Esophagus muscularis mucosa (tissue), 4 donors: ENCODE results near the gene RAD18. TPM values are rescaled to one million over a fixed set of nuclear protein-coding genes. Genes with fewer than 3 reads are reported as not detected.
A peak's percentile ranks its signal among the peaks of the same experiment; 100 is the strongest.

Experiments
- DNase-seq: peaks from one replicate; pipeline ENCODE4 v3.0.0-alpha.2; 2017; ENCODE audit errors: extremely low spot score
- H3K27ac ChIP-seq, 4 donors: fragments of 200-600 bp; sonication (generic); replicated peaks in 1 of 4; 1 replicate in 3 of 4; 2 replicates in 1 of 4; pipeline ENCODE4 v1.5.1; 2016 to 2019; ENCODE audit warnings: mild to moderate bottlenecking in 1 of 4
- H3K27me3 ChIP-seq, 4 donors: fragments of 200-600 bp; sonication (generic); one replicate each; pipeline versions ENCODE4 v1.5.1 to v1.6.0; 2016 to 2019
- H3K36me3 ChIP-seq, 4 donors: fragments of 200-600 bp; sonication (generic); one replicate each; pipeline ENCODE4 v1.5.1; 2016 to 2019
- H3K4me1 ChIP-seq, 4 donors: fragments of 200-600 bp; sonication (generic); one replicate each; pipeline ENCODE4 v1.5.1; 2016 to 2019
- H3K4me3 ChIP-seq, 4 donors: fragments of 200-600 bp; sonication (generic); 1 replicate in 2 of 4; 2 replicates in 2 of 4; pipeline ENCODE4 v1.5.1; 2016 to 2019; ENCODE audit warnings: mild to moderate bottlenecking in 4 of 4, moderate library complexity in 1 of 4
- H3K9me3 ChIP-seq, 4 donors: fragments of 200-600 bp; sonication (generic); 1 replicate in 3 of 4; 2 replicates in 1 of 4; pipeline ENCODE4 v1.5.1; 2016 to 2019
- CTCF ChIP-seq, 3 experiments: fragments of 200-600 bp in 2 of 3; fragments of 450-650 bp in 1 of 3; sonication (generic) in 2 of 3; IDR thresholded peaks; one replicate each; pipeline ENCODE4 v1.5.1; 2017 to 2019; ENCODE audit warnings: antibody characterized with exemption in 3 of 3, mild to moderate bottlenecking in 2 of 3, moderate library complexity in 1 of 3
- EP300 ChIP-seq: sonication (generic); formaldehyde crosslinking; IDR thresholded peaks from one replicate; pipeline ENCODE4 v1.6.1; 2017; ENCODE audit warnings: antibody characterized with exemption
- POLR2A ChIP-seq: fragments of 450-650 bp; IDR thresholded peaks from one replicate; pipeline ENCODE4 v1.6.1; 2017; ENCODE audit warnings: antibody characterized with exemption, moderate library complexity, mild to moderate bottlenecking, low read depth
- POLR2AphosphoS5 ChIP-seq, 2 donors: sonication (generic); formaldehyde crosslinking; IDR thresholded peaks; one replicate each; pipeline ENCODE4 v1.6.1; 2017; ENCODE audit warnings: antibody characterized with exemption in 2 of 2
- WGBS: methylation state at CpG from one replicate; pipeline ENCODE4 v1.1.5; 2018; 5-methylcytosine and 5-hydroxymethylcytosine counted together
- intact Hi-C: fragments of 100-400 bp; cut with DNase I; formaldehyde crosslinking; loops from one replicate; pipeline ENCODE4 v1.15.1; 2023
- small RNA-seq, 3 donors: library from RNA; depleted of rRNA; stranded (forward); fragments of <200 nt; gene quantifications; one replicate each; pipeline ENCODE3, GENCODE V24; 2016
- total RNA-seq, 4 donors: library from RNA; depleted of rRNA; stranded (reverse); fragments of >200 nt; gene quantifications; one replicate each; pipeline versions ENCODE4 v1.1.0 to v1.2.1, GENCODE V29; 2016

RAD18 gene
- total RNA-seq, 4 donors from 2014 or later: 3.4 to 6.6 (median 5.2) TPM

GRCh38 chr3:8836096-8836495, 127.2 kb downstream of the RAD18 start:
- Histone ChIP-seq H3K36me3 (no peaks in the 10 kb centered on the region), H3K4me3 (no peak overlapping the region), H3K27me3 (no peaks in the 10 kb centered on the region), H3K27ac (no peak overlapping the region), H3K9me3 (no peaks in the 10 kb centered on the region), H3K4me1 (no peaks in the 10 kb centered on the region)
- intact Hi-C loops: no loop called here
- WGBS: 90% methylated on average over 3 of the region's 3 CpGs
- DNase-seq: no peak
- no peak for TF ChIP-seq POLR2AphosphoS5 (IDR thresholded peaks at IDR 0.05)
- no peak for TF ChIP-seq CTCF (IDR thresholded peaks at IDR 0.05)
- TF ChIP-seq POLR2A: no peak
- TF ChIP-seq EP300: no peak

GRCh38 chr3:8835385-8835784, 127.9 kb downstream of the RAD18 start:
- peak; percentile 57 for DNase-seq
- intact Hi-C loops: no loop called here
- TF ChIP-seq POLR2A: no peak
- TF ChIP-seq EP300: no peak
- TF ChIP-seq POLR2AphosphoS5 (IDR thresholded peaks at IDR 0.05): no peak
- no peak for TF ChIP-seq CTCF (IDR thresholded peaks at IDR 0.05)
- 88% methylated on average over 4 of the region's 4 CpGs for WGBS
- Histone ChIP-seq H3K4me1 (no peaks in the 10 kb centered on the region), H3K36me3 (no peaks in the 10 kb centered on the region), H3K27me3 (no peaks in the 10 kb centered on the region), H3K9me3 (no peaks in the 10 kb centered on the region), H3K27ac (no peak overlapping the region), H3K4me3 (no peak overlapping the region)

- intact Hi-C loops: no loop called here
- Histone ChIP-seq H3K36me3 (no peaks in the 10 kb centered on the region), H3K4me3 (no peak overlapping the region), H3K27me3 (no peaks in the 10 kb centered on the region), H3K4me1 (no peaks in the 10 kb centered on the region), H3K9me3 (no peaks in the 10 kb centered on the region), H3K27ac (no peak overlapping the region)
- WGBS: 92% methylated on average over 6 of the region's 6 CpGs
- TF ChIP-seq POLR2AphosphoS5 (IDR thresholded peaks at IDR 0.05): no peak
- TF ChIP-seq POLR2A: no peak
- no peak for TF ChIP-seq EP300
- TF ChIP-seq CTCF (IDR thresholded peaks at IDR 0.05): no peak
- no peak for DNase-seq
These were observed 128.3 kb downstream of the RAD18 start for GRCh38 chr3:8834974-8835373.

GRCh38 chr3:8827641-8828040, 135.6 kb downstream of the RAD18 start:
- WGBS: 95% methylated on average over 1 of the region's 1 CpG
- H3K9me3 ChIP-seq: no peaks in the 10 kb centered on the region
- no peak overlapping the region for H3K27ac ChIP-seq
- H3K27me3 ChIP-seq: no peaks in the 10 kb centered on the region
- DNase-seq: no peak
- H3K4me3 ChIP-seq: no peak overlapping the region
- TF ChIP-seq POLR2A (no peak), CTCF (IDR thresholded peaks at IDR 0.05) (no peak), POLR2AphosphoS5 (IDR thresholded peaks at IDR 0.05) (no peak), EP300 (no peak)
- no peaks in the 10 kb centered on the region for H3K4me1 ChIP-seq
- H3K36me3 ChIP-seq: no peaks in the 10 kb centered on the region
- intact Hi-C loops: no loop called here

Small RNA genes within 50 kb of the gene (small RNA-seq; reads per million reads assigned to genes)
- 0 reads per million in 3 donors for gene RF00416

Other genes starting within 250 kb of the RAD18 start
- not detected for gene CAV3, start 229.7 kb downstream of the RAD18 start, total RNA-seq
- 1 to 10 TPM in 2 of 4 donors, under 1 TPM in 2; 0.42 to 3.6 (median 1.6) TPM for gene OXTR, start 193.9 kb downstream of the RAD18 start, total RNA-seq